OCI-LY3 (cell line): Measurements from ENCODE around the gene NLGN1.

Source experiments
- H2AFZ ChIP-seq: fragments of 200-600, 300-600 bp; shearing (Covaris generic); 2 replicates; pipeline ENCODE4 v1.6.0; 2014; ENCODE audit warnings: antibody characterized with exemption, low read depth, low read length
- H3K27ac ChIP-seq: fragments of 200-600, 300-600 bp; sonication (generic); 2 replicates; pipeline ENCODE4 v1.5.1; 2014; ENCODE audit warnings: mild to moderate bottlenecking, low read length, moderate library complexity, mixed read lengths
- H3K27me3 ChIP-seq: fragments of 200-600, 300-600 bp; sonication (generic); 2 replicates; pipeline ENCODE4 v1.6.1; 2014; ENCODE audit warnings: low read depth, low read length, mixed read lengths
- H3K36me3 ChIP-seq: fragments of 200-600, 300-600 bp; sonication (generic); replicated peaks from 2 replicates; pipeline ENCODE3; 2014; ENCODE audit warnings: low read depth, low read length, mixed read lengths
- H3K4me1 ChIP-seq: fragments of 300-600, 200-600 bp; sonication (generic); 2 replicates; pipeline ENCODE4 v1.6.1; 2014; ENCODE audit warnings: low read length, mixed read lengths
- H3K4me2 ChIP-seq: fragments of 200-600, 300-600 bp; sonication (generic); 2 replicates; pipeline ENCODE4 v1.6.1; 2014; ENCODE audit warnings: low read length, mixed read lengths
- H3K4me3 ChIP-seq: fragments of 300-600, 200-600 bp; sonication (generic); 2 replicates; pipeline ENCODE4 v1.5.1; 2014; ENCODE audit warnings: antibody characterized with exemption, mild to moderate bottlenecking, low read length, moderate library complexity
- H3K79me2 ChIP-seq: fragments of 300-600, 200-600 bp; shearing (Covaris generic); 2 replicates; pipeline ENCODE4 v1.6.1; 2014; ENCODE audit warnings: mild to moderate bottlenecking, low read length, mixed read lengths
- H3K9ac ChIP-seq: fragments of 300-600, 200-600 bp; shearing (Covaris generic); 2 replicates; pipeline ENCODE4 v1.6.0; 2014; ENCODE audit warnings: mild to moderate bottlenecking, low read length, moderate library complexity
- H3K9me3 ChIP-seq: fragments of 200-600, 300-600 bp; shearing (Covaris generic); 2 replicates; pipeline ENCODE4 v1.6.1; 2014; ENCODE audit warnings: low read length, mixed read lengths; ENCODE audit not compliant: insufficient read depth
- H4K20me1 ChIP-seq: fragments of 200-600, 300-600 bp; sonication (generic); 2 replicates; pipeline ENCODE4 v1.6.1; 2016; ENCODE audit warnings: low read length, mixed read lengths; ENCODE audit not compliant: insufficient read depth
- EZH2phosphoT487 ChIP-seq: fragments of 200-600 bp; shearing (Covaris generic); IDR thresholded peaks from 2 replicates; pipeline ENCODE4 v1.6.1; 2018; ENCODE audit warnings: antibody characterized with exemption, mixed run types, low read depth
- TF ChIP-seq, protein P1 (sequence below): fragments of 200-600, 300-600 bp; sonication (generic); IDR thresholded peaks from 2 replicates; pipeline ENCODE4 v1.5.1; 2014; ENCODE audit warnings: antibody characterized with exemption, low read length, low read depth

The NLGN1 gene

DNA sequence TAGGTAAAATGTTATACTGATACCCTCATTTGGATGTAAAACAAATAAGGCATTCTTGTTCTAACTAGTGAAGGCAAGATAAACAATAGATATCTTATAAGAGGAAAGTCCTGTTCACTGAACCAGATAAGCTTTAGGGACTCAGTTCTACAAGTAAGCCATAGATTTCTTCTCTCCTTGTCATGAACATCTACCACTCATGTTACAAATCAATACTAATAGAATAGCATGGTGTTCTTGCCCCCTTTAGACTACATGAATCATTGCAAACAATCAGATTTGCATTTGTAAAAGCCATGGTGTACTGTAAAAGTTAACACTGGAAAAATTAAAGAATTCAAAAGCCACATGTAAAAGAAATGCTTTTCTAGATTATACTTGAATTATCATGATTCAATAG, 500.1 kb downstream of the NLGN1 start:
- Histone ChIP-seq H3K4me2 (no peak overlapping the region), H3K4me3 (no peak overlapping the region), H3K4me1 (peaks cover 11% of the 10 kb centered on the region), H4K20me1 (no peaks in the 10 kb centered on the region), H3K36me3 (no peaks in the 10 kb centered on the region), H3K27ac (no peak overlapping the region), H3K27me3 (no peaks in the 10 kb centered on the region), H3K9ac (no peak overlapping the region), H3K79me2 (no peaks in the 10 kb centered on the region), H3K9me3 (no peaks in the 10 kb centered on the region), H2AFZ (no peak overlapping the region)
- no peak for TF ChIP-seq EZH2phosphoT487
- TF ChIP-seq, protein P1, sequence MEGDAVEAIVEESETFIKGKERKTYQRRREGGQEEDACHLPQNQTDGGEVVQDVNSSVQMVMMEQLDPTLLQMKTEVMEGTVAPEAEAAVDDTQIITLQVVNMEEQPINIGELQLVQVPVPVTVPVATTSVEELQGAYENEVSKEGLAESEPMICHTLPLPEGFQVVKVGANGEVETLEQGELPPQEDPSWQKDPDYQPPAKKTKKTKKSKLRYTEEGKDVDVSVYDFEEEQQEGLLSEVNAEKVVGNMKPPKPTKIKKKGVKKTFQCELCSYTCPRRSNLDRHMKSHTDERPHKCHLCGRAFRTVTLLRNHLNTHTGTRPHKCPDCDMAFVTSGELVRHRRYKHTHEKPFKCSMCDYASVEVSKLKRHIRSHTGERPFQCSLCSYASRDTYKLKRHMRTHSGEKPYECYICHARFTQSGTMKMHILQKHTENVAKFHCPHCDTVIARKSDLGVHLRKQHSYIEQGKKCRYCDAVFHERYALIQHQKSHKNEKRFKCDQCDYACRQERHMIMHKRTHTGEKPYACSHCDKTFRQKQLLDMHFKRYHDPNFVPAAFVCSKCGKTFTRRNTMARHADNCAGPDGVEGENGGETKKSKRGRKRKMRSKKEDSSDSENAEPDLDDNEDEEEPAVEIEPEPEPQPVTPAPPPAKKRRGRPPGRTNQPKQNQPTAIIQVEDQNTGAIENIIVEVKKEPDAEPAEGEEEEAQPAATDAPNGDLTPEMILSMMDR: no peak

DNA sequence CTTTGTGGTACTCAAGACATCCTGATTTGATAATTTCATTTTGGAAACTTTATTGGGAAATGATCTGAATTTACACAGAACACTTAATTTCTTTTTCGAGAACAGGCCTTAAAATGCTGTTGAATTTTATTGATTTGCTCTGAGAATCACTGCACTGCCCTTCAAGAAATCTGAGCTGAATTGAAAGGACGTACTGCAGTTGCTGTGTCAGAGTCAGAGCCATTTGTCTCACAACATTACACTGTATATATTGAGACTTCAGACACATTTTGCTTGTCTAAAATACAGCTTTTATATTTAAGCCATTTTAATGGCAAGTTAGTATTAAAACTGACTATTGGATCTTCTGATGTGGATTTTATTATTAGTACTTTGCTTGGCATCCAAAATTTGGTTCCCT, 504.1 kb downstream of the NLGN1 start:
- Histone ChIP-seq H3K27ac (no peak overlapping the region), H2AFZ (no peak overlapping the region), H3K4me1 (no peaks in the 10 kb centered on the region), H3K79me2 (no peaks in the 10 kb centered on the region), H3K36me3 (no peaks in the 10 kb centered on the region), H3K4me3 (no peak overlapping the region), H3K9ac (no peak overlapping the region), H4K20me1 (no peaks in the 10 kb centered on the region), H3K4me2 (no peak overlapping the region), H3K27me3 (no peaks in the 10 kb centered on the region), H3K9me3 (no peaks in the 10 kb centered on the region)
- TF ChIP-seq EZH2phosphoT487: no peak
- TF ChIP-seq, protein P1: no peak

DNA sequence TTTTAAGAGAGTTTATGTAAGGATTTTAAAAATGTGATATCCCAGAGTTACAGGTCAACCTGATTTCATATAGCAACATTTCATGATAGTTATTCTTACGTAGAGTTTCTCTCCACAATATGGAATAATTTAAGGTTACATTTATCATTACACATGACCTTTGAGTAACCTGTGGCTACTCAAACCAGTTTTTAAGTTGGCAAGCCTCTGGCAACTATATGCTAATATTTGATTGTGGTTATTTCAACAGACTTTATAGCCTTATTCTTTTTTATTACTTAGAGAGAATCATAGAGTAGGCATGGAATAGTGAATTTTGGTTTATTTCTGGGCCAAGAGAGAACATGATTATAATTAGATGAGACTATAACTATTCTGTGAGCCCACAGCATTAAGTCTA, 504.9 kb downstream of the NLGN1 start:
- no peak overlapping the region for H3K9ac ChIP-seq
- H3K4me3 ChIP-seq: no peak overlapping the region
- no peaks in the 10 kb centered on the region for H3K9me3 ChIP-seq
- no peak for TF ChIP-seq EZH2phosphoT487
- no peaks in the 10 kb centered on the region for H3K36me3 ChIP-seq
- no peaks in the 10 kb centered on the region for H3K27me3 ChIP-seq
- H3K4me2 ChIP-seq: no peak overlapping the region
- H3K79me2 ChIP-seq: no peaks in the 10 kb centered on the region
- H2AFZ ChIP-seq: no peak overlapping the region
- H4K20me1 ChIP-seq: no peaks in the 10 kb centered on the region
- no peak overlapping the region for H3K27ac ChIP-seq
- H3K4me1 ChIP-seq: no peaks in the 10 kb centered on the region

DNA sequence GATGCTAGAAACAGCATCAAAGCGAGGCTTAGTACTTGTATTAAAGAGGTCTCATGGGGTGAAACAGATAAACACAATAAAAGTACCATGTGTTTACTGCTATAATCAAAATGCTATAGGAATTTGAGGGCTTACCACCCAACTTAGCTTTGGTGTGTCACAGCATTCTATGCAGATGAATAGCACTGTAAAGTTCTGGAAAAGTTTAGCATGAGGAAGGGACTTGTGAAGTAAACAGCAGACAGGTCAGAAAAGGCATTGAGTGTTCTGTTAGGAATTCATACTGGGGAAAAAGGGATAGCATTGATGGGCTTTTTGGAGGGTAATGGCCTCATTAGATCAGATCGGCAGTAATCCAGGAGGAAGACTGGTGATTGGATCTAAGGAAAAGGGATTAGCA, 505.3 kb downstream of the NLGN1 start:
- no peaks in the 10 kb centered on the region for H3K36me3 ChIP-seq
- H3K9ac ChIP-seq: no peak overlapping the region
- no peaks in the 10 kb centered on the region for H3K9me3 ChIP-seq
- H3K4me1 ChIP-seq: no peaks in the 10 kb centered on the region
- H3K79me2 ChIP-seq: no peaks in the 10 kb centered on the region
- no peaks in the 10 kb centered on the region for H4K20me1 ChIP-seq
- H3K27me3 ChIP-seq: no peaks in the 10 kb centered on the region
- no peak overlapping the region for H3K27ac ChIP-seq
- TF ChIP-seq, protein P1: no peak
- no peak for TF ChIP-seq EZH2phosphoT487
- no peak overlapping the region for H3K4me2 ChIP-seq
- H3K4me3 ChIP-seq: no peak overlapping the region
- H2AFZ ChIP-seq: no peak overlapping the region

DNA sequence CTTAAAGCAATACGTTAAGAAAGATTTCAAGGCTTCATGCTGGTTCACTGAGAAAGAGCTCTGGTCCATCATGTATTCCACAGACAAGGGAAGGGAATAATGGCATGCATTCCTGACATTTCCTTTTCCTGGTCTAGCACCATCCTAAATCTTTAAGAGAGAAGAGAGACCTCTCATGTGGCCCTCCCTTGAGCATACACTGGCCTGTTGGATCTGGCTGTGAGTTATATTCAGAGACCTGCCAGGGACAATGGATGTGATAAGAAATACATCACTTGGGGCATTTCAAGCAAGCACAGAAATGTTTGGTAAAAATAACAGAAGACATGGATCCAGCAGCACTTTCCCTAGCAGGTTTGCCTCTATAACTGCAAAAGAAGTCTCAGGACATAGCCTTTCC, 507.8 kb downstream of the NLGN1 start:
- Histone ChIP-seq H3K27ac (no peak overlapping the region), H3K9me3 (no peaks in the 10 kb centered on the region), H3K4me3 (no peak overlapping the region), H3K36me3 (no peaks in the 10 kb centered on the region), H3K4me1 (no peaks in the 10 kb centered on the region), H3K27me3 (no peaks in the 10 kb centered on the region), H4K20me1 (no peaks in the 10 kb centered on the region), H3K9ac (no peak overlapping the region), H3K4me2 (no peak overlapping the region), H3K79me2 (no peaks in the 10 kb centered on the region), H2AFZ (no peak overlapping the region)
- TF ChIP-seq EZH2phosphoT487: no peak
- TF ChIP-seq, protein P1: no peak
